ENCODE results near the gene MAFF. TPM values are rescaled to one million over a fixed set of nuclear protein-coding genes. Genes with fewer than 3 reads are reported as not detected.

Gene MAFF
- total and polyA plus RNA-seq, 9 of the 15 experiments (the other 6 are each of a cell fraction or from before 2014, with no cell fraction given), result 0.51 to 8.0 (median 5.4) TPM

GRCh38 chr22:38193580-38193979, 8.2 kb upstream of the MAFF start (continued):
- TF ChIP-seq PREB (CRISPR knock-in tag; IDR thresholded peaks at IDR 0.05) (no peak), MEF2D (tag; conservative IDR thresholded peaks at IDR 0.05; ENCODE audit: low read depth) (peak; percentile 95), ZNF316 (IDR thresholded peaks at IDR 0.05) (peak; percentile 88), E2F5 (CRISPR knock-in tag; IDR thresholded peaks at IDR 0.05) (no peak), MEF2A (IDR thresholded peaks at IDR 0.05; ENCODE audit: control insufficient read depth, low read depth, low read length) (0 out of 2 replicates have a peak, but pooled peaks have one; percentile 58), ZNF197 (CRISPR knock-in tag; IDR thresholded peaks at IDR 0.05; ENCODE audit: low read depth) (no peak), HSF4 (CRISPR knock-in tag; IDR thresholded peaks at IDR 0.05; ENCODE audit: borderline replicate concordance) (no peak), ZNF584 (CRISPR knock-in tag; IDR thresholded peaks at IDR 0.05; ENCODE audit: low read depth) (no peak), PKNOX1 (IDR thresholded peaks at IDR 0.05) (peak; percentile 63), ZKSCAN3 (CRISPR knock-in tag; IDR thresholded peaks at IDR 0.05) (no peak), SAP30 (IDR thresholded peaks at IDR 0.05; ENCODE audit: borderline replicate concordance, insufficient read depth, low read depth, low read length, poor library complexity, severe bottlenecking) (no peak), EGR1 (conservative IDR thresholded peaks at IDR 0.05) (no peak), POLR2H (tag; IDR thresholded peaks at IDR 0.05; ENCODE audit: low read depth) (no peak), NBN (IDR thresholded peaks at IDR 0.05; ENCODE audit: low read depth) (no peak), ZNF449 (CRISPR knock-in tag; IDR thresholded peaks at IDR 0.05) (no peak), NFYB (IDR thresholded peaks at IDR 0.05; ENCODE audit: extremely low read depth, insufficient read length) (no peak), ZNF134 (CRISPR knock-in tag; conservative IDR thresholded peaks at IDR 0.05) (no peak), CTCF (IDR thresholded peaks at IDR 0.05 in 2 of 3, conservative IDR thresholded peaks at IDR 0.05 in 1 of 3; ENCODE audit: insufficient read depth in 2 of 3, low read depth in 1 of 3, low read length in 3 of 3) (no peak), TBL1XR1 (IDR thresholded peaks at IDR 0.05; ENCODE audit: low read length in 2 of 2) (0 out of 4 replicates have a peak, but pooled peaks of 1 of the 2 experiments have one; percentile 41), RBM17 (IDR thresholded peaks at IDR 0.05; ENCODE audit: borderline replicate concordance, low read depth, low read length) (no peak), RFX1 (IDR thresholded peaks at IDR 0.05) (no peak), KLF6 (CRISPR knock-in tag; IDR thresholded peaks at IDR 0.05; ENCODE audit: borderline replicate concordance) (no peak), RAD51 (IDR thresholded peaks at IDR 0.05; ENCODE audit: borderline replicate concordance, low read depth) (no peak), MAFG (tag; conservative IDR thresholded peaks at IDR 0.05) (peak; percentile 81)
